ENCODE data around the gene SASH1.

Gene SASH1

GRCh38 chr6:148440016-148440415 is 97.4 kb downstream of the SASH1 start:
- no peak for DNase-seq

GRCh38 chr6:148440877-148441453 is 98.3 kb downstream of the SASH1 start:
- DNase-seq: no peak

- DNase-seq: no peak
These were observed 98.8 kb downstream of the SASH1 start for GRCh38 chr6:148441454-148441911.

- no peak for DNase-seq
These were observed 101.3 kb downstream of the SASH1 start for GRCh38 chr6:148443798-148444560.

GRCh38 chr6:148445116-148445515 is 102.5 kb downstream of the SASH1 start:
- DNase-seq: no peak

- DNase-seq: no peak
These were observed 103.0 kb downstream of the SASH1 start for GRCh38 chr6:148445620-148446019.

GRCh38 chr6:148446681-148447080 is 104.0 kb downstream of the SASH1 start:
- DNase-seq: no peak

- DNase-seq: no peak
These were observed 105.0 kb downstream of the SASH1 start for GRCh38 chr6:148447521-148448230.

GRCh38 chr6:148448369-148449012 is 105.9 kb downstream of the SASH1 start:
- no peak for DNase-seq

- DNase-seq: no peak
These were observed 108.2 kb downstream of the SASH1 start for GRCh38 chr6:148450866-148451265.

GRCh38 chr6:148451690-148452089 is 109.1 kb downstream of the SASH1 start:
- DNase-seq: no peak

- no peak for DNase-seq
These were observed 110.2 kb downstream of the SASH1 start for GRCh38 chr6:148452876-148453275.

GRCh38 chr6:148453906-148454305 is 111.3 kb downstream of the SASH1 start:
- no peak for DNase-seq

GRCh38 chr6:148455225-148455624 is 112.6 kb downstream of the SASH1 start:
- DNase-seq: no peak

GRCh38 chr6:148455674-148456558 is 113.3 kb downstream of the SASH1 start:
- no peak for DNase-seq

GRCh38 chr6:148457137-148457842 is 114.7 kb downstream of the SASH1 start:
- DNase-seq: no peak

GRCh38 chr6:148457843-148458159 is 115.2 kb downstream of the SASH1 start:
- no peak for DNase-seq

- no peak for DNase-seq
These were observed 116.6 kb downstream of the SASH1 start for GRCh38 chr6:148459238-148459637.

GRCh38 chr6:148460876-148461646 is 118.4 kb downstream of the SASH1 start:
- no peak for DNase-seq

GRCh38 chr6:148461986-148462577 is 119.4 kb downstream of the SASH1 start:
- DNase-seq: no peak

- no peak for DNase-seq
These were observed 121.0 kb downstream of the SASH1 start for GRCh38 chr6:148463671-148464070.
